Kidney epithelial cell (primary cell): Measurements from ENCODE around the gene CDH23. TPM values are rescaled to one million over a fixed set of nuclear protein-coding genes. Genes with fewer than 3 reads are reported as not detected.

Experiments used
- DNase-seq: peaks from one replicate; pipeline ENCODE4 v3.0.0-alpha.2; 2010; ENCODE audit warnings: low read depth
- H3K27me3 ChIP-seq: 2 replicates; pipeline ENCODE4 v1.6.0; 2011; ENCODE audit warnings: low read length; ENCODE audit not compliant: control insufficient read depth, insufficient read depth
- H3K36me3 ChIP-seq: 2 replicates; pipeline ENCODE4 v1.5.1; 2011; ENCODE audit warnings: low read length; ENCODE audit not compliant: control insufficient read depth, insufficient read depth
- H3K4me3 ChIP-seq: 2 replicates; pipeline ENCODE4 v1.5.1; 2011; ENCODE audit warnings: low read depth, mild to moderate bottlenecking, control low read depth, low read length
- total RNA-seq: library from RNA; depleted of rRNA; stranded (reverse); fragments of >200 nt; gene quantifications from 2 replicates; pipeline ENCODE4 v1.2.3, GENCODE V29; 2015
- TF ChIP-seq, protein P1 (sequence below): IDR thresholded peaks from 2 replicates; pipeline ENCODE4 v1.5.1; 2011; ENCODE audit warnings: mild to moderate bottlenecking, moderate library complexity, low read length, control low read depth, inconsistent platforms; ENCODE audit not compliant: insufficient read depth, poor library complexity, severe bottlenecking

CDH23 gene
- total RNA-seq, 1 donor from 2014 or later, result 0.04 TPM

DNA sequence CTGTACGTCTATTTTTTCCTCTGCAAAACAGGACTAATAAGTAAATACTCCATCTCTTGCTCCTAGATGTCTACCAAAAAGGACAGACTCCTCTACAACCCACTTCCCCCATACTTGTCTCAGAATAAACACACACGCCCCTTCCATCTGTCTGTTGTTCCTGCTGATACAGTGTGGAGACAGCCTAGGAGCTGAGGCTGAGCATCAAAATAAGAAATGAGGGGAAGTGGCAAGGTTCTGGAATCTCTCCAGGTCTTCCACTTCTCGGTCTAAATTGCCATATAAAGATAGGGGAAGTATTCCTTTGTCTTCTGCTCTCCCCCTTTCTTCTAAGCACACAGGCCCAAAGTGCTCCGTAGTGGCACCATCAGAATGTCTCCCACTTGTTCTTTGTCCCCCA, 407.4 kb downstream of the CDH23 start:
- TF ChIP-seq, protein P1, sequence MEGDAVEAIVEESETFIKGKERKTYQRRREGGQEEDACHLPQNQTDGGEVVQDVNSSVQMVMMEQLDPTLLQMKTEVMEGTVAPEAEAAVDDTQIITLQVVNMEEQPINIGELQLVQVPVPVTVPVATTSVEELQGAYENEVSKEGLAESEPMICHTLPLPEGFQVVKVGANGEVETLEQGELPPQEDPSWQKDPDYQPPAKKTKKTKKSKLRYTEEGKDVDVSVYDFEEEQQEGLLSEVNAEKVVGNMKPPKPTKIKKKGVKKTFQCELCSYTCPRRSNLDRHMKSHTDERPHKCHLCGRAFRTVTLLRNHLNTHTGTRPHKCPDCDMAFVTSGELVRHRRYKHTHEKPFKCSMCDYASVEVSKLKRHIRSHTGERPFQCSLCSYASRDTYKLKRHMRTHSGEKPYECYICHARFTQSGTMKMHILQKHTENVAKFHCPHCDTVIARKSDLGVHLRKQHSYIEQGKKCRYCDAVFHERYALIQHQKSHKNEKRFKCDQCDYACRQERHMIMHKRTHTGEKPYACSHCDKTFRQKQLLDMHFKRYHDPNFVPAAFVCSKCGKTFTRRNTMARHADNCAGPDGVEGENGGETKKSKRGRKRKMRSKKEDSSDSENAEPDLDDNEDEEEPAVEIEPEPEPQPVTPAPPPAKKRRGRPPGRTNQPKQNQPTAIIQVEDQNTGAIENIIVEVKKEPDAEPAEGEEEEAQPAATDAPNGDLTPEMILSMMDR, result no peak
- H3K36me3 ChIP-seq, result no peaks in the 10 kb centered on the region

GRCh38 chr10:71805776-71806703, 409.3 kb downstream of the CDH23 start:
- Histone ChIP-seq H3K4me3 (no peak overlapping the region), H3K36me3 (no peaks in the 10 kb centered on the region), H3K27me3 (peaks cover 12% of the 10 kb centered on the region)
- DNase-seq, result peak; percentile 10
- TF ChIP-seq, protein P1, result no peak

More for the DNA sequence above, 407.4 kb downstream of the CDH23 start:
- Histone ChIP-seq H3K4me3 (no peak overlapping the region), H3K27me3 (peaks cover 12% of the 10 kb centered on the region)
- no peak for DNase-seq

DNA sequence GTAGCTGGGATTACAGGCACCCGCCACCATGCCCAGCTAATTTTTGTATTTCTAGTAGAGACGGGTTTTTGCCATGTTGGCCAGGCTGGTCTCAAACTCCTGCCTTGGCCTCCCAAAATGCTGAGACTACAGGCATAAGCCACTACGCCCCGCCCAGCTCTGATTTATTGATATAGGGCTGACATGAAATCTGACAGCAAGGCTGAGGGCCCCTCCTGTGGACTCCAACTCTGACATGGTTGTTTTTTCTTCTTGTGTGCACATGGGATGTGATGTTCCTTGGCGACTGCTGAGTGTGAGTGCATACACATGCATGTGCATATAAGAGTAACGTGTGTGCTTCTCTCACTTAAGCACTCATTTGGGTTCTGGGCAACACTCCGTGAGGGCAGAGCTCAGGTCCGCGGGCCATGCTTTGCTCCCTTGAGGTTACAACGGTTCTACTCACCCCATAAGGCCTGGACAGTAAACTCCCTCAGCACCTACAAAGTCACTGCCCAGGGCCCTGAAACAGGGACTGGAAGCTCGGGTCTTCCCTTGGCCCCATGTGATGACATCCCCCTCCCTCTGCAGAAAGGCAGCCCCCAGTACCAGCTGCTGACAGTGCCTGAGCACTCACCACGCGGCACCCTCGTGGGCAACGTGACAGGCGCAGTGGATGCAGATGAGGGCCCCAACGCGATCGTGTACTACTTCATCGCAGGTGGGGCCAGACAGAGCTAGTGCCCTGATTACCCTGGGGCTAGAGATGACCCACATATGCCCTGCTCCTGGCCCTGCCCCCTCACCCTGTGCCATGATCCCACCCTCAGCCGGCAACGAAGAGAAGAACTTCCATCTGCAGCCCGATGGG, 410.2 kb downstream of the CDH23 start:
- H3K27me3 ChIP-seq, result peaks cover 12% of the 10 kb centered on the region
- H3K36me3 ChIP-seq, result no peaks in the 10 kb centered on the region
- no peak for DNase-seq
- H3K4me3 ChIP-seq, result no peak overlapping the region
- TF ChIP-seq, protein P1, result no peak

DNA sequence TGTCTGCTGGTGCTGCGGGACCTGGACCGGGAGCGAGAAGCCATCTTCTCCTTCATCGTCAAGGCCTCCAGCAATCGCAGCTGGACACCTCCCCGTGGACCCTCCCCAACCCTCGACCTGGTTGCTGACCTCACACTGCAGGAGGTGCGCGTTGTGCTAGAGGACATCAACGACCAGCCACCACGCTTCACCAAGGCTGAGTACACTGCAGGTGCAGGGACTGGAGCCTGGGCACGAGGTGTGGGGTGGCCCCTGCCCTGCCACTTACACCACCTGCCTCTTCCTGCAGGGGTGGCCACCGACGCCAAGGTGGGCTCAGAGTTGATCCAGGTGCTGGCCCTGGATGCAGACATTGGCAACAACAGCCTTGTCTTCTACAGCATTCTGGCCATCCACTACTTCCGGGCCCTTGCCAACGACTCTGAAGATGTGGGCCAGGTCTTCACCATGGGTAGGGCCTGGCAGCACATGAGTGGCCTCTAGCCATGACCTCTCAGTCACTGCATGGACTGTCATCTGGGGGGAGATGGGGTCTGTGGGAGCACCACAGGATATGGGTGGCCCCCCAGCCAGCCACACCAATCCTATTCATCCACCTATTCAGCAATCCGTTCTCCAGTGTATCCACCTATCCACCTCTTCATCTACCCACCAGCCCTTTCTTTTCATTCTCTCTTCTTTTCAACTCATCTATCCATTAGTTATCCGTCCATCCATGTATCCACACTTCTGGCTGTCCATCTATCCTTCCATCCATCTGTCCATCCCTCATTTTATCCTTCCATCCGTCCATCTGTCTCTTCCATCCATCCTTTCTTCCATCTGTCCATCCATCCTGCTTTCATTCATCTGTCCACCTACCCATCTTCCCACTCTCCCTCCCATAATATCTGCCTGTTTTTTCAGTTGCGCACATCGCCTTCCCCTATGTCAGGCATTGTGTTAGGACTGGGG, 411.1 kb downstream of the CDH23 start:
- Histone ChIP-seq H3K4me3 (no peak overlapping the region), H3K36me3 (no peaks in the 10 kb centered on the region), H3K27me3 (peaks cover 12% of the 10 kb centered on the region)
- no peak for DNase-seq
- TF ChIP-seq, protein P1, result no peak

- H3K4me3 ChIP-seq, result no peak overlapping the region
- H3K27me3 ChIP-seq, result peaks cover 10% of the 10 kb centered on the region
- TF ChIP-seq, protein P1, result no peak
- no peaks in the 10 kb centered on the region for H3K36me3 ChIP-seq
- DNase-seq, result no peak
These were observed 412.9 kb downstream of the CDH23 start for GRCh38 chr10:71809628-71810027.
